ELR (cell line): Measurements from ENCODE around the gene CCT6B.

ENCODE experiments used
- DNase-seq: peaks from one replicate; pipeline ENCODE4 v3.0.0-alpha.2; 2015; ENCODE audit warnings: low read depth

The CCT6B gene

DNA sequence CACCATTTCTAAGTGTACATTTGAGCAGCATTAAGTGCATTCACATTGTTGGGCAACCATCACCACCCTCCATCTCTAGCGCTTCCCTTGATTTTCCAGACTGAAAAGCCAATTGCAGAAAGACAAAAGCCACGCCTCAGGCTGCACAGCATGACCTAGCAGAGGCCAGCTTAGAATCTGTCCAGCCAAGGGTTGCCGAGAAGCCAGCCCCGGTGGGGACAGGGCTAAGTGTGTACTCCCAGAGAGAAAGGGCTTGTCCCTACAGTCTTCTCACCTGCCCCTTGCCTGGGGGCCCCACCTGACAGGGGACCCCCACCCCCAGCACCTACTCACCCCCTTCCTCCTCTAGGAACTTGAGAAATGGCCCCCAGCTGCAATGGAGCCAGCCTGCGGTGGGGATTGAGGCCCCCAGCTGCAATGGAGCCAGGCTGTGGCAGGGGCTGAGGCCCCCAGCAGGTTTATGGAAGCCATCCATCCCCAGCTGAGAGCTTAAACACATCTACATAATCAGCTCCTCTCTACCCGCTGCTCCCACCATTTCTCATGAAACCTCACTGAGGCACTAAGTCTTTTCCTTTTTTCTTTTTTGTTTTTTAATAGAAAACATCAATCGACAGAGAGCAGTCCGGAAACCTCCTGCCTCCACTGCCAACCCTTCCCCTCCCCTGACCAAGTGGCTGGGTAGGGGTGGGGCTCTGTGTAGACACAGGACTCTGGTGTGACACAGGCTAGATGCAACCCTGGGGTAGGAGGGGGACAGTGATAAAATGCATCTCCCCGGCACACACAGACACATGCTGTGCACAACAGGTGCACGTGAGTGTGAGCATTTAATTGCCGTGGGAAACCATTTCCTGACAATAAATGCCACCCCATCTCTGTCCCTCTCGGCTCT, 77.9 kb downstream of the CCT6B start:
- no peak for DNase-seq

GRCh38 chr17:34879146-34879545, 82.1 kb downstream of the CCT6B start:
- no peak for DNase-seq
